CD4-positive, CD25-positive, alpha-beta regulatory T cell (primary cell): ENCODE data around the gene CDH13. TPM values are rescaled to one million over a fixed set of nuclear protein-coding genes. Genes with fewer than 3 reads are reported as not detected.
A peak's percentile ranks its signal among the peaks of the same experiment; 100 is the strongest.

Experiments
- ATAC-seq, 2 donors: fragments of 150-1000 bp; cut with Tn5 transposase; one replicate each; pipeline ENCODE4 v1.10.0; 2021; ENCODE audit warnings: low read depth in 2 of 2, moderate number of reproducible peaks in 2 of 2, moderate library complexity in 1 of 2
- DNase-seq, 3 donors: peaks; one replicate each; pipeline versions ENCODE4 v3.0.0 to v3.0.0-alpha.2; 2012 to 2022; ENCODE audit warnings: mixed read lengths in 1 of 3
- H3K27ac ChIP-seq: one replicate; pipeline ENCODE4 v1.7.0; 2013; ENCODE audit warnings: mild to moderate bottlenecking, low read length; ENCODE audit not compliant: insufficient read depth, poor library complexity, severe bottlenecking
- H3K27me3 ChIP-seq: one replicate; pipeline ENCODE4 v1.7.0; 2013; ENCODE audit warnings: low read length; ENCODE audit not compliant: control insufficient read depth, insufficient read depth
- H3K36me3 ChIP-seq: one replicate; pipeline ENCODE4 v1.7.0; 2013; ENCODE audit warnings: mild to moderate bottlenecking, low read length, moderate library complexity; ENCODE audit not compliant: control insufficient read depth, insufficient read depth
- H3K4me1 ChIP-seq: 2 replicates; pipeline ENCODE4 v1.7.0; 2013; ENCODE audit warnings: mild to moderate bottlenecking, low read length; ENCODE audit not compliant: insufficient read depth, control insufficient read depth, poor library complexity, severe bottlenecking
- H3K4me3 ChIP-seq: one replicate; pipeline ENCODE4 v1.7.0; 2013; ENCODE audit warnings: low read depth, mild to moderate bottlenecking, low read length, moderate library complexity
- H3K9me3 ChIP-seq, 2 experiments: 1 replicate in 1 of 2; 2 replicates in 1 of 2; pipeline ENCODE4 v1.7.0; 2013; ENCODE audit warnings: low read length in 2 of 2, mild to moderate bottlenecking in 1 of 2, moderate library complexity in 1 of 2; ENCODE audit not compliant: control insufficient read depth in 2 of 2
- H3K27ac Mint-ChIP-seq, 3 donors: one replicate each; pipeline ENCODE4 v1.8.0; 2020 to 2022; ENCODE audit warnings: mild to moderate bottlenecking in 3 of 3, mixed read lengths in 3 of 3, moderate library complexity in 2 of 3
- H3K27me3 Mint-ChIP-seq: one replicate; pipeline ENCODE4 v1.8.0; 2022; ENCODE audit warnings: mild to moderate bottlenecking, mixed read lengths
- H3K36me3 Mint-ChIP-seq: one replicate; pipeline ENCODE4 v1.8.0; 2020; ENCODE audit warnings: mixed read lengths
- H3K4me1 Mint-ChIP-seq, 4 donors: one replicate each; pipeline ENCODE4 v1.8.0; 2020 to 2022; ENCODE audit warnings: mixed read lengths in 4 of 4, mild to moderate bottlenecking in 1 of 4
- H3K4me3 Mint-ChIP-seq, 4 donors: one replicate each; pipeline ENCODE4 v1.8.0; 2020 to 2022; ENCODE audit warnings: mild to moderate bottlenecking in 4 of 4, mixed read lengths in 4 of 4, moderate library complexity in 3 of 4
- H3K9me3 Mint-ChIP-seq, 7 donors: one replicate each; pipeline ENCODE4 v1.8.0; 2020 to 2022; ENCODE audit warnings: mixed read lengths in 7 of 7, mild to moderate bottlenecking in 3 of 7, moderate library complexity in 2 of 7
- polyA plus RNA-seq, 4 donors: library from polyadenylated mRNA; unstranded; fragments of 300-500 nt; fragmentation: Illumina TruSeq; gene quantifications; one replicate each; pipeline ENCODE4 v1.2.3, GENCODE V29; 2021
- total RNA-seq: library from RNA; stranded (reverse); gene quantifications from one replicate; pipeline ENCODE4 v1.2.3, GENCODE V29; 2022

The CDH13 gene
- total and polyA plus RNA-seq, 5 donors from 2014 or later, result not detected

- Mint-ChIP-seq H3K4me3 (no peak overlapping the region), H3K4me1 (no peaks in the 10 kb centered on the region), H3K27ac (no peak overlapping the region), H3K9me3 (peaks cover 0 to 2% (median 0%) of the 10 kb centered on the region in 7 donors), H3K27me3 (peaks cover 10% of the 10 kb centered on the region), H3K36me3 (no peaks in the 10 kb centered on the region)
- H3K9me3 ChIP-seq, result no peaks in the 10 kb centered on the region
- H3K27me3 ChIP-seq, result peaks cover 2% of the 10 kb centered on the region
- H3K27ac ChIP-seq, result no peak overlapping the region
- H3K4me3 ChIP-seq, result no peak overlapping the region
- ATAC-seq (no peak), DNase-seq (no peak)
- no peaks in the 10 kb centered on the region for H3K36me3 ChIP-seq
- no peaks in the 10 kb centered on the region for H3K4me1 ChIP-seq
Measured at GRCh38 chr16:83312718-83313245, 686.0 kb downstream of the CDH13 start.

- no peak overlapping the region for H3K27ac Mint-ChIP-seq
- Histone ChIP-seq H3K27ac (no peak overlapping the region), H3K4me3 (no peak overlapping the region), H3K9me3 (no peaks in the 10 kb centered on the region), H3K27me3 (peaks cover 2% of the 10 kb centered on the region), H3K36me3 (no peaks in the 10 kb centered on the region), H3K4me1 (no peaks in the 10 kb centered on the region)
- H3K36me3 Mint-ChIP-seq, result no peaks in the 10 kb centered on the region
- no peak overlapping the region for H3K4me3 Mint-ChIP-seq
- peaks cover 10% of the 10 kb centered on the region for H3K27me3 Mint-ChIP-seq
- peaks cover 0 to 2% (median 0%) of the 10 kb centered on the region in 7 donors for H3K9me3 Mint-ChIP-seq
- ATAC-seq (no peak), DNase-seq (no peak)
- no peaks in the 10 kb centered on the region for H3K4me1 Mint-ChIP-seq
Measured at GRCh38 chr16:83315271-83315670, 688.5 kb downstream of the CDH13 start.

GRCh38 chr16:83316458-83316857 lies 689.7 kb downstream of the CDH13 start:
- Mint-ChIP-seq H3K27ac (no peak overlapping the region), H3K9me3 (peaks cover 0 to 2% (median 0%) of the 10 kb centered on the region in 7 donors), H3K27me3 (peaks cover 10% of the 10 kb centered on the region), H3K36me3 (no peaks in the 10 kb centered on the region), H3K4me1 (no peaks in the 10 kb centered on the region), H3K4me3 (no peak overlapping the region)
- Histone ChIP-seq H3K36me3 (no peaks in the 10 kb centered on the region), H3K27me3 (no peaks in the 10 kb centered on the region), H3K9me3 (no peaks in the 10 kb centered on the region), H3K27ac (no peak overlapping the region), H3K4me1 (no peaks in the 10 kb centered on the region), H3K4me3 (no peak overlapping the region)
- ATAC-seq, result no peak
- no peak for DNase-seq

DNA sequence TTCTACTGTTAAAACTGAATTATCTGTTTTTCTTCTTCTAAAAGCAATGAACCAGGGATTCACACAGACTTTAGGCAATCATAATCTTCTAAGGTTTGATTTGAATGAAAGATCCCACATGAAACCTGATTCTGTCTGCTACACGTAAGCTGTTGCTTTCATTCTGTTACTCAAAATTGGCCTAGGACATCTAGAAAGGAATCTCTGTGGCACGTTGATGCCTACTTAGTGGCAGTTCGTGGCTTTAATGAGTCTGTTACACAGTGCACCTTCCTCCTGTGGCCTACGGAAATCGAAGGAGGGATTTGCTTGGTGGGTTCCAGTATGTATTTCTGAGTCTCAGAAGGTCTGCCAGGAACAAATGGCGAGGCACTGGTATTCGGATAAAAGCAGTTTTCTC lies 691.6 kb downstream of the CDH13 start:
- peak overlapping the region in 1 of 4 donors; percentile 43 for H3K4me3 Mint-ChIP-seq
- no peaks in the 10 kb centered on the region for H3K9me3 ChIP-seq
- no peaks in the 10 kb centered on the region for H3K27me3 ChIP-seq
- H3K4me3 ChIP-seq, result no peak overlapping the region
- no peaks in the 10 kb centered on the region for H3K36me3 Mint-ChIP-seq
- no peak overlapping the region for H3K27ac Mint-ChIP-seq
- no peaks in the 10 kb centered on the region for H3K36me3 ChIP-seq
- H3K27ac ChIP-seq, result no peak overlapping the region
- ATAC-seq, result no peak
- no peaks in the 10 kb centered on the region for H3K4me1 Mint-ChIP-seq
- peaks cover 10% of the 10 kb centered on the region for H3K27me3 Mint-ChIP-seq
- no peak for DNase-seq
- peaks cover 0 to 2% (median 0%) of the 10 kb centered on the region in 7 donors for H3K9me3 Mint-ChIP-seq
- H3K4me1 ChIP-seq, result no peaks in the 10 kb centered on the region

GRCh38 chr16:83328936-83329335 lies 702.2 kb downstream of the CDH13 start:
- Mint-ChIP-seq H3K9me3 (peaks cover 0 to 3% (median 0%) of the 10 kb centered on the region in 7 donors), H3K27ac (no peak overlapping the region), H3K27me3 (no peaks in the 10 kb centered on the region), H3K4me3 (no peak overlapping the region), H3K4me1 (no peaks in the 10 kb centered on the region), H3K36me3 (no peaks in the 10 kb centered on the region)
- no peak overlapping the region for H3K4me3 ChIP-seq
- H3K4me1 ChIP-seq, result no peaks in the 10 kb centered on the region
- H3K27me3 ChIP-seq, result no peaks in the 10 kb centered on the region
- no peaks in the 10 kb centered on the region for H3K9me3 ChIP-seq
- no peak overlapping the region for H3K27ac ChIP-seq
- no peaks in the 10 kb centered on the region for H3K36me3 ChIP-seq
- no peak for ATAC-seq
- DNase-seq, result no peak

GRCh38 chr16:83329441-83329840 lies 702.7 kb downstream of the CDH13 start:
- Mint-ChIP-seq H3K9me3 (peaks cover 0 to 5% (median 0%) of the 10 kb centered on the region in 7 donors), H3K36me3 (no peaks in the 10 kb centered on the region), H3K4me1 (no peaks in the 10 kb centered on the region), H3K27me3 (no peaks in the 10 kb centered on the region), H3K27ac (no peak overlapping the region), H3K4me3 (no peak overlapping the region)
- Histone ChIP-seq H3K9me3 (no peaks in the 10 kb centered on the region), H3K36me3 (no peaks in the 10 kb centered on the region), H3K27me3 (no peaks in the 10 kb centered on the region), H3K4me3 (no peak overlapping the region), H3K27ac (no peak overlapping the region), H3K4me1 (no peaks in the 10 kb centered on the region)
- ATAC-seq (no peak), DNase-seq (no peak)

GRCh38 chr16:83330251-83330650 lies 703.5 kb downstream of the CDH13 start:
- Mint-ChIP-seq H3K9me3 (peaks cover 0 to 5% (median 0%) of the 10 kb centered on the region in 7 donors), H3K36me3 (no peaks in the 10 kb centered on the region)
- no peaks in the 10 kb centered on the region for H3K4me1 ChIP-seq

GRCh38 chr16:83335076-83335475 lies 708.3 kb downstream of the CDH13 start:
- H3K4me3 ChIP-seq, result no peak overlapping the region
- Mint-ChIP-seq H3K36me3 (no peaks in the 10 kb centered on the region), H3K4me3 (no peak overlapping the region), H3K4me1 (no peaks in the 10 kb centered on the region), H3K27ac (no peak overlapping the region), H3K27me3 (no peaks in the 10 kb centered on the region), H3K9me3 (peaks cover 0 to 5% (median 0%) of the 10 kb centered on the region in 7 donors)
- H3K9me3 ChIP-seq, result no peaks in the 10 kb centered on the region
- H3K27me3 ChIP-seq, result no peaks in the 10 kb centered on the region
- no peaks in the 10 kb centered on the region for H3K36me3 ChIP-seq
- DNase-seq (no peak), ATAC-seq (no peak)
- H3K27ac ChIP-seq, result no peak overlapping the region
- H3K4me1 ChIP-seq, result no peaks in the 10 kb centered on the region

More at GRCh38 chr16:83330251-83330650, 703.5 kb downstream of the CDH13 start:
- ATAC-seq (no peak), DNase-seq (no peak)
- Histone ChIP-seq H3K27ac (no peak overlapping the region), H3K4me3 (no peak overlapping the region), H3K27me3 (no peaks in the 10 kb centered on the region), H3K36me3 (no peaks in the 10 kb centered on the region), H3K9me3 (no peaks in the 10 kb centered on the region)
- H3K27me3 Mint-ChIP-seq, result no peaks in the 10 kb centered on the region
- H3K4me1 Mint-ChIP-seq, result no peaks in the 10 kb centered on the region
- no peak overlapping the region for H3K4me3 Mint-ChIP-seq
- no peak overlapping the region for H3K27ac Mint-ChIP-seq
